HG02885 (cell line): ENCODE measurements around the gene PTH2.

ENCODE experiments used
- ATAC-seq: cut with Tn5 transposase; IDR thresholded peaks from one replicate; pipeline ENCODE4 v1.9.1; 2021; ENCODE audit warnings: mild to moderate bottlenecking; ENCODE audit not compliant: unreplicated experiment, poor library complexity

The PTH2 gene

GRCh38 chr19:49432141-49433073 lies 9.2 kb upstream of the PTH2 start:
- ATAC-seq, result no peak

GRCh38 chr19:49431330-49431749 lies 8.1 kb upstream of the PTH2 start:
- ATAC-seq, result no peak

GRCh38 chr19:49430678-49431329 lies 7.6 kb upstream of the PTH2 start:
- ATAC-seq, result no peak

- no peak for ATAC-seq
Measured at GRCh38 chr19:49430172-49430677, 7.0 kb upstream of the PTH2 start.

- no peak for ATAC-seq
Measured at GRCh38 chr19:49428547-49429451, 5.6 kb upstream of the PTH2 start.

- no peak for ATAC-seq
Measured at GRCh38 chr19:49427855-49428546, 4.8 kb upstream of the PTH2 start.

GRCh38 chr19:49427339-49427738 lies 4.1 kb upstream of the PTH2 start:
- ATAC-seq, result no peak

- ATAC-seq, result no peak
Measured at GRCh38 chr19:49425922-49426592, 2.8 kb upstream of the PTH2 start.

- no peak for ATAC-seq
Measured at GRCh38 chr19:49425178-49425577, 1.9 kb upstream of the PTH2 start, which contains the start of gene GFY. Gene GFY, plus strand, starts transcription at chr19:49425388. Its CDS starts 1,043 bp downstream, at chr19:49426431.

GRCh38 chr19:49423985-49424303 lies 703 bp upstream of the PTH2 start:
- no peak for ATAC-seq

GRCh38 chr19:49422407-49423070 lies 702 bp downstream of the PTH2 start:
- no peak for ATAC-seq

- ATAC-seq, result no peak
Measured at GRCh38 chr19:49421878-49422202, 1.4 kb downstream of the PTH2 start.

GRCh38 chr19:49421039-49421877 lies 2.0 kb downstream of the PTH2 start:
- ATAC-seq, result no peak

GRCh38 chr19:49420227-49420626 lies 3.0 kb downstream of the PTH2 start:
- ATAC-seq, result no peak

- ATAC-seq, result no peak
Measured at GRCh38 chr19:49419173-49419572, 4.1 kb downstream of the PTH2 start.

GRCh38 chr19:49418511-49418910 lies 4.7 kb downstream of the PTH2 start:
- ATAC-seq, result no peak

GRCh38 chr19:49417088-49417487 lies 6.2 kb downstream of the PTH2 start:
- no peak for ATAC-seq

- ATAC-seq, result no peak
Measured at GRCh38 chr19:49415810-49416200, 7.4 kb downstream of the PTH2 start.
